GM12878 (cell line): ENCODE results near the gene CDKN1C. TPM values are rescaled to one million over a fixed set of nuclear protein-coding genes. Genes with fewer than 3 reads are reported as not detected.

Source experiments
- ATAC-seq: fragments of 200-7000 bp; cut with Tn5 transposase; 3 replicates; pipeline ENCODE4 v1.9.1; 2020; ENCODE audit warnings: mild to moderate bottlenecking, moderate library complexity
- BruUV-seq: library from RNA; stranded (reverse); fragments of 400-500 nt; replicated peaks from 2 replicates; lab custom pipeline; 2021; lab: Mats Ljungman, UMichigan
- CTCF ChIA-PET: fragments of 300-600 bp; sonication (Branson Sonifier 250); formaldehyde crosslinking; extraction: SDS; loops from one replicate; lab custom pipeline; 2021; ENCODE audit warnings: inconsistent platforms; lab: Yijun Ruan, JAX
- POLR2A ChIA-PET: fragments of 350-600 bp; formaldehyde crosslinking; extraction: SDS; loops from one replicate; lab custom pipeline; 2021; ENCODE audit warnings: inconsistent platforms; lab: Charles Lee
- RAD21 ChIA-PET: fragments of 300-600 bp; sonication (Branson Sonifier 250); formaldehyde crosslinking; loops from one replicate; lab custom pipeline; 2023; ENCODE audit warnings: antibody characterized with exemption; ENCODE audit not compliant: unreplicated experiment; lab: Charles Lee
- SMC1A ChIA-PET: fragments of 300-600 bp; sonication (Branson Sonifier 250); formaldehyde crosslinking; loops from one replicate; lab custom pipeline; 2023; ENCODE audit not compliant: unreplicated experiment, uncharacterized antibody; lab: Charles Lee
- DNase-seq: peaks from one replicate; pipeline ENCODE4 v3.0.0-alpha.2; 2011; ENCODE audit warnings: low read depth, low spot score
- FAIRE-seq: peaks from 3 replicates; lab custom pipeline; 2011; peaks lifted over from hg19 to GRCh38; lab: Jason Lieb, UNC
- H2AFZ ChIP-seq: 2 replicates; pipeline ENCODE4 v1.6.0; 2011; ENCODE audit warnings: low read depth, low read length, control low read depth; ENCODE audit not compliant: control insufficient read depth
- H3K27ac ChIP-seq: 2 replicates; pipeline ENCODE4 v1.5.1; 2011; ENCODE audit warnings: control low read depth; ENCODE audit not compliant: control insufficient read depth, insufficient read depth
- H3K27me3 ChIP-seq, 2 experiments: replicated peaks in 1 of 2; 2 replicates each; pipeline versions ENCODE4 v1.6.0 to v1.6.1; 2011; ENCODE audit warnings: low read length in 1 of 2; ENCODE audit not compliant: control insufficient read depth in 2 of 2, insufficient read depth in 2 of 2
- H3K36me3 ChIP-seq, 2 experiments: 2 replicates each; pipeline ENCODE4 v1.5.1; 2011; ENCODE audit warnings: low read length in 1 of 2; ENCODE audit not compliant: control insufficient read depth in 2 of 2, insufficient read depth in 2 of 2
- H3K4me1 ChIP-seq: 2 replicates; pipeline ENCODE4 v1.6.1; 2011; ENCODE audit warnings: mild to moderate bottlenecking, low read length, moderate library complexity, mixed read lengths; ENCODE audit not compliant: control insufficient read depth, insufficient read depth
- H3K4me2 ChIP-seq: 2 replicates; pipeline ENCODE4 v1.6.0; 2011; ENCODE audit warnings: control low read depth; ENCODE audit not compliant: control insufficient read depth, insufficient read depth
- H3K4me3 ChIP-seq: fragments of 200-600 bp; sonication (generic); 2 replicates; pipeline ENCODE4 v1.5.1; 2016
- H3K79me2 ChIP-seq: 2 replicates; pipeline ENCODE4 v1.6.0; 2011; ENCODE audit warnings: low read length; ENCODE audit not compliant: control insufficient read depth, insufficient read depth
- H3K9ac ChIP-seq: 2 replicates; pipeline ENCODE4 v1.8.0; 2011; ENCODE audit warnings: low read length, control low read depth, mixed read lengths; ENCODE audit not compliant: control insufficient read depth, insufficient read depth
- H3K9me3 ChIP-seq: replicated peaks from 3 replicates; pipeline ENCODE4 v1.5.1; 2011; ENCODE audit warnings: mild to moderate bottlenecking, low read length; ENCODE audit not compliant: control insufficient read depth, insufficient read depth
- H4K20me1 ChIP-seq: 2 replicates; pipeline ENCODE4 v1.6.0; 2011; ENCODE audit not compliant: control insufficient read depth, insufficient read depth
- EED ChIP-seq: sonication (generic); IDR thresholded peaks from 2 replicates; pipeline ENCODE4 v1.6.1; 2016; ENCODE audit warnings: antibody characterized with exemption, low read depth
- MYC ChIP-seq: IDR thresholded peaks from 2 replicates; pipeline ENCODE4 v1.6.1; 2011; ENCODE audit warnings: mild to moderate bottlenecking, low read length, moderate library complexity, inconsistent platforms; ENCODE audit not compliant: insufficient read depth, insufficient replicate concordance, insufficient read length, severe bottlenecking
- NBN ChIP-seq: fragments of 450-650 bp; IDR thresholded peaks from 2 replicates; pipeline ENCODE4 v1.6.1; 2016
- NFYB ChIP-seq: IDR thresholded peaks from 2 replicates; pipeline ENCODE4 v1.6.1; 2011; ENCODE audit warnings: low read depth, mild to moderate bottlenecking, low read length, improper control_type of control experiment, moderate library complexity; ENCODE audit not compliant: insufficient read depth
- PRDM15 ChIP-seq: fragments of 450-650 bp; formaldehyde crosslinking; IDR thresholded peaks from 2 replicates; pipeline ENCODE4 v1.4.0; 2020; ENCODE audit warnings: mild to moderate bottlenecking, moderate library complexity
- RELA ChIP-seq: fragments of 450-650 bp; IDR thresholded peaks from 2 replicates; pipeline ENCODE4 v1.8.0; 2014; ENCODE audit warnings: borderline replicate concordance; ENCODE audit not compliant: partially characterized antibody
- SMAD5 ChIP-seq: IDR thresholded peaks from 2 replicates; pipeline ENCODE4 v1.6.1; 2016; ENCODE audit warnings: antibody characterized with exemption, low read depth
- SMC3 ChIP-seq: IDR thresholded peaks from 2 replicates; pipeline ENCODE4 v1.6.1; 2011; ENCODE audit warnings: low read length, improper control_type of control experiment, borderline replicate concordance
- SP1 ChIP-seq: IDR thresholded peaks from one replicate; pipeline ENCODE4 v1.6.1; 2011; ENCODE audit warnings: low read depth, low read length
- SUPT20H ChIP-seq: IDR thresholded peaks from 2 replicates; pipeline ENCODE4 v1.6.1; 2011; ENCODE audit warnings: low read depth, mild to moderate bottlenecking, low read length, moderate library complexity, borderline replicate concordance; ENCODE audit not compliant: control insufficient read depth
- ZSCAN29 ChIP-seq: fragments of 450-650 bp; IDR thresholded peaks from 2 replicates; pipeline ENCODE4 v1.6.1; 2017; ENCODE audit warnings: mild to moderate bottlenecking, moderate library complexity
- WGBS: methylation state at CpG from one replicate; pipeline ENCODE4 v1.1.6; 2016; ENCODE audit warnings: low lambda C conversion rate; ENCODE audit not compliant: insufficient replicate concordance, insufficient coverage; ENCODE audit errors: missing lambda C conversion rate; 5-methylcytosine and 5-hydroxymethylcytosine counted together
- in situ Hi-C: fragments of 300-500 bp; cut with MboI; formaldehyde crosslinking; loops from 9 replicates; pipeline ENCODE4 v1.14.3; 2018; ENCODE audit warnings: mixed read lengths
- intact Hi-C: fragments of 100-400 bp; cut with micrococcal nuclease; formaldehyde crosslinking; loops from one replicate; pipeline ENCODE4 v1.14.2; 2022; ENCODE audit not compliant: unreplicated experiment
- polyA plus RNA-seq, 11 experiments: library from polyadenylated mRNA; depleted of rRNA in 4 of 11; unstranded in 6 of 11; stranded (reverse) in 5 of 11; fragments of >200 nt; fragmentation: Nextera tagmentation in 4 of 11; fragmentation: Illumina TruSeq in 1 of 11; extraction: Ambion mirVana in 4 of 11; extraction: Trizol in 1 of 11; gene quantifications; 1 replicate in 1 of 11; 2 replicates in 10 of 11; pipeline versions ENCODE4 v1.2.1 to v1.2.3, GENCODE V29; 2011 to 2016; ENCODE audit warnings: inconsistent platforms in 2 of 11, missing spikeins in 2 of 11, low read depth in 1 of 11
- total RNA-seq, 4 experiments: library from RNA; depleted of rRNA in 3 of 4; stranded (reverse); fragments of >200 nt in 3 of 4; fragmentation: Illumina TruSeq in 1 of 4; extraction: Trizol in 1 of 4; gene quantifications; 2 replicates each; pipeline versions ENCODE4 v1.2.1 to v1.2.3, GENCODE V29; 2013 to 2021

The CDKN1C gene
- total and polyA plus RNA-seq, 10 of the 15 experiments (the other 5 are each of a cell fraction or from before 2014, with no cell fraction given), result 0.05 to 0.21 (median 0.14) TPM; not detected in 7

- no peaks in the 10 kb centered on the region for H4K20me1 ChIP-seq
- ChIA-PET RAD21 (no interaction called here), POLR2A (no interaction called here), SMC1A (no interaction called here), CTCF (no interaction called here)
- no peaks in the 10 kb centered on the region for H3K79me2 ChIP-seq
- no peak for ATAC-seq
- DNase-seq, result no peak
- H3K27ac ChIP-seq, result no peak overlapping the region
- no peak overlapping the region for H3K4me2 ChIP-seq
- in situ Hi-C loops (no loop called here), intact Hi-C loops (no loop called here)
- H3K9me3 ChIP-seq, result no peaks in the 10 kb centered on the region
- no peaks in the 10 kb centered on the region for H3K36me3 ChIP-seq
- TF ChIP-seq ZSCAN29 (no peak), SP1 (no peak), SUPT20H (no peak), SMAD5 (no peak), MYC (no peak), NBN (no peak), SMC3 (no peak), EED (no peak), NFYB (no peak), RELA (no peak), PRDM15 (no peak)
- WGBS, result 11% methylated on average over 11 of the region's 11 CpGs
- H3K27me3 ChIP-seq, result no peaks in the 10 kb centered on the region
- BruUV-seq, result no TSS peak
- no peak overlapping the region for H2AFZ ChIP-seq
- H3K9ac ChIP-seq, result no peak overlapping the region
- no peak overlapping the region for H3K4me3 ChIP-seq
- no peaks in the 10 kb centered on the region for H3K4me1 ChIP-seq
- no peak for FAIRE-seq
These were observed 47.5 kb downstream of the CDKN1C start for GRCh38 chr11:2838091-2838490.
